Activated CD8-positive, alpha-beta memory T cell treated with anti-CD3 and anti-CD28 coated beads for 4 hours (primary cell): ENCODE measurements around the gene SLA2.
A peak's percentile ranks its signal among the peaks of the same experiment; 100 is the strongest.
"Not testable (repeated sequence)": the region's sequence is repeated elsewhere in the genome, so short reads cannot be mapped to it uniquely, and the experiment has no call there.

Experiments used
- DNase-seq, 2 donors: peaks; one replicate each; pipeline ENCODE4 v3.0.0-alpha.2; 2020; ENCODE audit warnings: low read depth in 2 of 2

SLA2 gene

GRCh38 chr20:36645998-36646397 is at the start of gene SLA2:
SLA2 (minus strand) TSS chr20:36646196; CDS start chr20:36641335, 4,861 bp downstream.
- DNase-seq: peak; percentile 36 to 45

GRCh38 chr20:36695467-36695866 is 49.5 kb upstream of the SLA2 start:
- not testable (repeated sequence) for DNase-seq

- DNase-seq: no peak
Measured at GRCh38 chr20:36688630-36689029, 42.6 kb upstream of the SLA2 start.

GRCh38 chr20:36687850-36688249 is 41.9 kb upstream of the SLA2 start:
- no peak for DNase-seq

GRCh38 chr20:36686944-36687343 is 40.9 kb upstream of the SLA2 start:
- DNase-seq: no peak

- no peak for DNase-seq
Measured at GRCh38 chr20:36686504-36686903, 40.5 kb upstream of the SLA2 start.

- DNase-seq: no peak
Measured at GRCh38 chr20:36684747-36685146, 38.8 kb upstream of the SLA2 start.

- no peak for DNase-seq
Measured at GRCh38 chr20:36682311-36682710, 36.3 kb upstream of the SLA2 start.

- DNase-seq: no peak
Measured at GRCh38 chr20:36677422-36677771, 31.4 kb upstream of the SLA2 start.

- DNase-seq: no peak
Measured at GRCh38 chr20:36676701-36677421, 30.9 kb upstream of the SLA2 start.

GRCh38 chr20:36675545-36675944 is 29.5 kb upstream of the SLA2 start:
- DNase-seq: not testable (repeated sequence)

- DNase-seq: no peak
Measured at GRCh38 chr20:36672991-36673390, 27.0 kb upstream of the SLA2 start.

- DNase-seq: no peak
Measured at GRCh38 chr20:36670665-36671357, 24.8 kb upstream of the SLA2 start.

- DNase-seq: no peak
Measured at GRCh38 chr20:36666181-36666740, 20.3 kb upstream of the SLA2 start.

GRCh38 chr20:36663031-36663430 is 17.0 kb upstream of the SLA2 start:
- no peak for DNase-seq

- DNase-seq: no peak
Measured at GRCh38 chr20:36658300-36658699, 12.3 kb upstream of the SLA2 start.

GRCh38 chr20:36656733-36657132 is 10.7 kb upstream of the SLA2 start:
- DNase-seq: no peak

- DNase-seq: no peak
Measured at GRCh38 chr20:36655004-36655403, 9.0 kb upstream of the SLA2 start.

GRCh38 chr20:36654506-36654905 is 8.5 kb upstream of the SLA2 start:
- no peak for DNase-seq

GRCh38 chr20:36653456-36653855 is 7.5 kb upstream of the SLA2 start:
- no peak for DNase-seq

GRCh38 chr20:36647196-36648121 is 1.5 kb upstream of the SLA2 start:
- no peak for DNase-seq

GRCh38 chr20:36646678-36647077 is 682 bp upstream of the SLA2 start:
- DNase-seq: no peak
